Gastroesophageal sphincter (tissue), 4 donors: ENCODE results near the gene PYM1. TPM values are rescaled to one million over a fixed set of nuclear protein-coding genes. Genes with fewer than 3 reads are reported as not detected.

ENCODE experiments used
- ATAC-seq: fragments of 150-250 bp; one replicate; pipeline ENCODE4 v1.9.1; 2016; ENCODE audit warnings: mild to moderate bottlenecking, moderate library complexity
- H3K27ac ChIP-seq, 4 donors: fragments of 200-600 bp; sonication (generic) in 3 of 4; 1 replicate in 3 of 4; 2 replicates in 1 of 4; pipeline ENCODE4 v1.5.1; 2016 to 2019
- H3K27me3 ChIP-seq: fragments of 200-600 bp; sonication (generic); one replicate; pipeline ENCODE4 v1.5.1; 2019
- H3K36me3 ChIP-seq, 2 donors: fragments of 200-600 bp; sonication (generic); one replicate each; pipeline ENCODE4 v1.5.1; 2019; ENCODE audit warnings: control low read depth in 1 of 2
- H3K4me1 ChIP-seq, 3 donors: fragments of 200-600 bp; sonication (generic); 1 replicate in 2 of 3; 2 replicates in 1 of 3; pipeline ENCODE4 v1.5.1; 2016 to 2019; ENCODE audit warnings: control low read depth in 2 of 3
- H3K4me3 ChIP-seq, 2 donors: fragments of 200-600 bp; sonication (generic); one replicate each; pipeline ENCODE4 v1.5.1; 2019; ENCODE audit warnings: mild to moderate bottlenecking in 1 of 2, moderate library complexity in 1 of 2
- H3K9me3 ChIP-seq, 3 donors: fragments of 200-600 bp; sonication (generic); one replicate each; pipeline ENCODE4 v1.5.1; 2017 to 2019; ENCODE audit warnings: control low read depth in 2 of 3
- CTCF ChIP-seq, 4 experiments: fragments of 200-600 bp in 2 of 4; fragments of 450-650 bp in 2 of 4; sonication (generic) in 1 of 4; IDR thresholded peaks; one replicate each; pipeline ENCODE4 v1.5.1; 2017 to 2019; ENCODE audit warnings: antibody characterized with exemption in 4 of 4, mild to moderate bottlenecking in 2 of 4, moderate library complexity in 2 of 4
- EP300 ChIP-seq: sonication (generic); formaldehyde crosslinking; IDR thresholded peaks from one replicate; pipeline ENCODE4 v1.6.1; 2017; ENCODE audit warnings: antibody characterized with exemption, mild to moderate bottlenecking
- POLR2A ChIP-seq, 2 donors: fragments of 450-650 bp; IDR thresholded peaks; one replicate each; pipeline ENCODE4 v1.6.1; 2017; ENCODE audit warnings: antibody characterized with exemption in 2 of 2, mild to moderate bottlenecking in 2 of 2, moderate library complexity in 1 of 2
- POLR2AphosphoS5 ChIP-seq: sonication (generic); formaldehyde crosslinking; IDR thresholded peaks from one replicate; pipeline ENCODE4 v1.6.1; 2017; ENCODE audit warnings: antibody characterized with exemption
- WGBS, 2 donors: methylation state at CpG; one replicate each; pipeline ENCODE4 v1.1.5; 2018; ENCODE audit warnings: low coverage in 1 of 2; 5-methylcytosine and 5-hydroxymethylcytosine counted together
- total RNA-seq, 4 donors: library from RNA; depleted of rRNA; stranded (reverse); fragments of >200 nt; gene quantifications; one replicate each; pipeline ENCODE4 v1.1.0, GENCODE V29; 2016

The PYM1 gene
- total RNA-seq, 4 donors from 2014 or later = 20.8 to 30.2 (median 26.8) TPM

DNA sequence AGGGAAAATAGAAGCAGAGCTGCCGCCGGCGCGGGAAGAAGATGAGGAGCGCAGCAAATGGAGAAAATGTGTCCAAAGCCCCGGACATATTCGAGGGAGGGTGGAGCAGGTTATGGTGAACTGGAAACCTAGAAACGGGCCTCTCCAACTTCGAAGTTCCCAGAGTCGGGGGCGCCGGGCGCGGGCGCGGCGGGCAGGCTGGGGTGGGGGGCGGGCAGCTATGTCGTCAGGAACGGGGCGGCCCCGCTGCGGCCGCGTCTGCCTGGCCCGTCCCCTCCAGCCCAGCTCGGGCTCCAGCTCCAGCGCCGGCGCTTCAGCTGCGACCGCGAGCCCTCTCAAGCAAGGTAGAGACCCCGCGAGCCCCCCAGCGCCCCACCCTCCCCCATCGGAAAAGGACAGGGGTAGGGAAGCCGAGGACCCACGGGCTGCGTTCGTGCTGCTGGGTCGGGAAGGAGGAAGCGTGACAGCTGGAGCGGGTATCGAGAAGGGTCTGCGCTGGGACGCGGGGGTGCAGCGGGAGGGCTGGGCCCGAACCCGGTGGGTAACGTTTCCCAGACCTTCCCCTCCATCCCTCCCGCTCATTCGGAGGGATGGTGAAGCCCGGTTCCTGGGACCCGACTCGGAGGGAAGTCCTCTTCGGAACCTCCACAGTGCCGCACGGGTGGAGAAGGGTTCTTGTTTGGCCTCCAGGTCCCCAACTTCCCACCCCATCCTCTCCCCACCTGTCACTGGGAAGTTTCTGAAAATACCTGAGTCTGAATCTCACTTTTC is 4.3 kb upstream of the PYM1 start:
- WGBS, 2 donors = 1% methylated on average over 32 of the region's 60 CpGs; no CpG with 5 or more reads in 1 of the 2 donors
- Histone ChIP-seq H3K27ac (peak overlapping the region; percentile 62 to 89 (median 86)), H3K4me3 (peak overlapping the region; percentile 78 to 88), H3K27me3 (no peaks in the 10 kb centered on the region), H3K4me1 (peaks cover 3 to 72% (median 33%) of the 10 kb centered on the region in 3 donors), H3K36me3 (peaks cover 0 to 2% of the 10 kb centered on the region in 2 donors), H3K9me3 (no peaks in the 10 kb centered on the region)
- ATAC-seq = peak; percentile 72
- TF ChIP-seq POLR2AphosphoS5 (no peak), EP300 (no peak), CTCF (IDR thresholded peaks at IDR 0.05) (peak in 1 of 4 experiments; percentile 7), POLR2A (IDR thresholded peaks at IDR 0.05) (peak in 1 of 2 donors; percentile 35)

DNA sequence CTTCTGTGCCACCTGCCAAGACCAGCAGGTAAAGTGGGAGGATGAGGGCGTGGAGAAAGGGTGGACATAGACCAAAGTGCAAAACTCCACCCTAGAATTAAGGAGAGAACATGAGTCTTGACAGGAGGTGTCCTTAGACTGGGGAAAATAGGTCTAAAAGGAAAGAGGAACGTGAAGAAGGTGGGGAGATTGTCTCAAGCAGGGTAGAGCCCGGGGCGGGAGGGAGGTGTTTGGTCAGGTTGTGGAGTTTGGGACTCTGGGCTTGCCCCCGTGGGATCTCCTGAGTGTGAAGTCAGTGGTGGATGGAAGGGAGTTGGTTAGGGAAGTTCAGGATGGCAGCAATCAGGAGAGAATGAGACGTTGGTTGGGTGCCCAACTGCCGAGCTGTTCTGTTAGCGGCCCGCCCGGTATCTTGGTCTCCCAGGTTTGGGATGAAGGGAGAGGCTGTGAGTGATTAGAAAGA is 3.7 kb upstream of the PYM1 start:
- Histone ChIP-seq H3K4me3 (peak overlapping the region; percentile 78 to 88), H3K27me3 (no peaks in the 10 kb centered on the region), H3K9me3 (no peaks in the 10 kb centered on the region), H3K27ac (peak overlapping the region; percentile 62 to 89 (median 86)), H3K4me1 (peaks cover 3 to 75% (median 35%) of the 10 kb centered on the region in 3 donors), H3K36me3 (no peaks in the 10 kb centered on the region)
- WGBS, 2 donors = 3 to 11% methylated on average over 6 to 10 of the region's 10 CpGs
- ATAC-seq = no peak
- TF ChIP-seq POLR2A (IDR thresholded peaks at IDR 0.05) = no peak

DNA sequence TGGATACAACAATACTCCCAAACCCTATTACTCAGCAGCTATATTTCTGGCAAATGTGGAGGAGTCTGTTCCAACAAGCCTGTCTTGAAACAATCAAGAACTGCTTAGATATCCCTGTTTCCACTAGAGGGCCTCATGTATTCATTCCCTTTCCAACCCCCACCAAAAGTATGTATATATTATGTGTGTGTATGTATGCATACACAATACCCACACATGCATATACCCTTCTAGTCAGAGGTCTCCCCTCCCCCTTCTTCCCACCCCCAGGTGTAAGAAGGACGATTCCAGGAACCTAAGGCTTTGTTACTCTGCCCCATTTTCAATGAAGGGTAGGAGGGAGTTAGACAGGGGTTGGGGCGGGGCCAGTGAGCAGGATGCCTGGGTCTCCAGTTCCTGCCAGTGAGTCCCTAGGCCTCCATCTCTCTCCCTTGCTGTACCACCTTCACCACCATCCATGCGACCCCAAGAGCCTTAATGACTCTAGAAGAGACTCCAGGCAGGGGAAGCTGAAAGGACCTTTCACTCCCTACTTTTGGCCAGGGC is 3.1 kb upstream of the PYM1 start, which contains the start of gene DGKA:
Gene DGKA, plus strand, starts transcription at position 392 of the 546 bp plus-strand sequence. CDS start 5,342 bp downstream, outside the sequence.
- no peaks in the 10 kb centered on the region for H3K9me3 ChIP-seq
- H3K4me3 ChIP-seq = peak within 1 kb of the TSS; percentile 78 to 88
- H3K36me3 ChIP-seq = no peaks in the 10 kb centered on the region
- H3K27me3 ChIP-seq = no peaks in the 10 kb centered on the region
- ATAC-seq = no peak
- TF ChIP-seq CTCF (IDR thresholded peaks at IDR 0.05) (peak; percentile 37 to 61 (median 57)), POLR2A (IDR thresholded peaks at IDR 0.05) (no peak), EP300 (no peak), POLR2AphosphoS5 (peak; percentile 41)
- peaks cover 3 to 80% (median 38%) of the 10 kb centered on the region in 3 donors for H3K4me1 ChIP-seq
- no CpG with 5 or more reads among the region's 3 CpGs for WGBS, 2 donors
- H3K27ac ChIP-seq = peak within 1 kb of the TSS; percentile 62 to 97 (median 88)

DNA sequence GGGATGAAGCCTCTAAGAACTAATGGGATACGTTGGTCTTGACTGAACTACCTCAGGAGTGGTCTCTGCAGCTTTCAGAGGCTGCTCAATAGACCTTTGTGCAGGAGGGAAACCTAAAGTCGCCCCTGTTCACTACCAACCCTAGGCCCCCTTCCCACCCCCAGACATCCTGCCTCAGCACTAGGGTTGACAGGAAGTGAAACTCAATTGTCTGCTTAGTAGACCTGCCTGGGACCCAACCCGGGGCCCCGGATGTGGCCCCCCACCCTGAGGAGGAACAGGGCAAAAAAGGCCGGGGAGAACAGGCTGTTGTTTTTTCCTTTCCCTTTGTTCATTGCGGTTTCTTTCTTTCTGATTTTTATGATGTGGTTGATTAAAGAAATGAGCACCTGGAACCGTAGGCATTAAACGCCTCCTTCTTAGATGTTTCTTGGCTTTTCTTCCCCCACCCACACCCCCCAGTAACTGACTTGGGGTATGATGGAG is 1.7 kb upstream of the PYM1 start:
- Histone ChIP-seq H3K9me3 (no peaks in the 10 kb centered on the region), H3K36me3 (peaks cover 0 to 9% of the 10 kb centered on the region in 2 donors), H3K4me3 (no peak overlapping the region), H3K4me1 (peaks cover 3 to 79% (median 38%) of the 10 kb centered on the region in 3 donors), H3K27ac (peak overlapping the region in 3 of 4 donors; percentile 34 to 97 (median 94)), H3K27me3 (no peaks in the 10 kb centered on the region)
- ATAC-seq = no peak
- TF ChIP-seq CTCF (IDR thresholded peaks at IDR 0.05) (no peak), POLR2AphosphoS5 (no peak), EP300 (no peak), POLR2A (IDR thresholded peaks at IDR 0.05) (no peak)
- WGBS, 2 donors = 50 to 63% methylated on average over 4 of the region's 8 CpGs
